HG03432 (cell line): ENCODE data around the gene PLLP.
"Not testable (repeated sequence)": the region's sequence is repeated elsewhere in the genome, so short reads cannot be mapped to it uniquely, and the experiment has no call there.

Source experiments
- ATAC-seq: cut with Tn5 transposase; IDR thresholded peaks from one replicate; pipeline ENCODE4 v1.9.1; 2021; ENCODE audit warnings: mild to moderate bottlenecking, moderate library complexity; ENCODE audit not compliant: unreplicated experiment

The PLLP gene

DNA sequence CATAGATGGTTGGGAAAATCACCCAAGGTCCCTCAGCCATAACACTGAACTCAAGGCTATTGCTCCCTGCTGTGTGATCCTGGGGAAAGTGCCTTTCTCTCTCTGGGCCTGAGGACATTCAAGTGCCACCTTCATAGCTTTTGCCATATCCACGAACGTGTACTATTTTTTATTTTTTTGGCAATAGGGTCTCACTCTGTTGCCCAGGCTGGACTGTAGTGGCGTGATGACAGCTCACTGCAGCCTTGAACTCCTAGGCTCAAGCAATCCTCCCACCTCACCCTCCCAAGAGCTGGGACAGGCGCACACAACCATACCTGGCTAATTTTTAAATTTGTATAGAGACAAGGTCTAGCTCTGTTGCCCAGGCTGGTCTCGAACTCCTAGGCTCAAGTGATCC is 10.6 kb downstream of the PLLP start:
- ATAC-seq: no peak

DNA sequence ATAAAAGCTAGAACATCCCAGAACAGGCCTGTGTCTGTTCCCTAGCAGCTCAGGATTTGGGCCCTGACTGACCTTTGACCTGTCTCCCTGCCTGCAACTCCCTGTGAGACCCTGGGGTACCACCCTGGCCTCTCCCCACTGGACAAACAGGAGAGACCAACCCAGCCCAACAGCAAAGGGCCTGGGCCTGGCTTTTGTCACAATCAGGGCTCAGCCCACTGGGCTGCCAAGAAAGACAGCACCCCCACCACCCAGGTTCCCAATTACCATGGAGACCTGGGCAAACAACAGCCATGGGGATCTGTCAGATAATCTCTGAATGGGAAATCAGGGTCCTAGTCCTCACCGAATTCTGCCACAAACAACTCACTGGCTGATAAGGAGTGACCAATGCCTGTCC is 11.1 kb downstream of the PLLP start:
- ATAC-seq: no peak

DNA sequence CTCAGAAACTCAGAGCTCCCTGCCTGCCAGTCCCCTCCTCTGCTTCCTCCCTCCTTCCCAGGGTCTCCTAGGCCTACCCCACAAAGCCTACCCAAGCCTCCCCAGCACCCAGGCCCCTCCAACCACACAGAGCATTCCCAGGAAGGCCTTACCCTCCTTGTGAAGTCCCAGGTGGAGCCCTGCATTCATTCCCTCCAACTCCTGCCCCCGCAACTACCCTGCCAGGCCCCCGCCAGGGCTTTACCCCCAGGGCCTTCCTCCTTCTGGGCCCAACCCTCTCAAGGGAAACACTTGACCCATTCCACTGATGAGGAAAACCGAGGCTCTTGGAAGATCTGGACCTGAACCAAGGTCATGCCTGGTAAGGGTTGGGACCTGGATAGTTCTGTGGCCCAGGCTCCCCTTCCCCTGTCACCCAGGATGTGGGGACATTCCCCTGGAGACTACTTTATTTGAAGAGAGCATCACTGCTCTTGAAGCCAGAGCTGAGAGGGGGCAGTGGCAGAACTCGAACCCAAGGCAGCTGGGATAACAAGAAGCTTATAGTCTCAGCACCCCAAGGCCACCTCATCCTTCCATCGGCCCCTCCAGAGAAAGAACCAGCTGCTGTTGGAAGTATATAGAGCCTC is 12.5 kb downstream of the PLLP start:
- ATAC-seq: no peak

DNA sequence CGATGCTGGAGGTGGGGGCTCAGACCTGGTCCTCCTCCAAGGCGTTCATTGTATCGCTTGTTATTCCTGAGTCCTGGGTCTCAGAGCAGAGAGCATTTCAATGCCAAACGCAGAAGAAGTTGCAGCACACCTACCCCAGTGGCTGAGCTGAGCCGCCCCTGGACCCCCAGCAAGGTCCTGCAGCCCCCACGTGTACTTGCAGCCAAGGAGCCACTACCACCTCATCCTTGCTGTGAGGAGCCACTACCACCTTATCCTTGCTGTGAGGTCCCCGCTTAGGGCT is 13.5 kb downstream of the PLLP start:
- no peak for ATAC-seq

DNA sequence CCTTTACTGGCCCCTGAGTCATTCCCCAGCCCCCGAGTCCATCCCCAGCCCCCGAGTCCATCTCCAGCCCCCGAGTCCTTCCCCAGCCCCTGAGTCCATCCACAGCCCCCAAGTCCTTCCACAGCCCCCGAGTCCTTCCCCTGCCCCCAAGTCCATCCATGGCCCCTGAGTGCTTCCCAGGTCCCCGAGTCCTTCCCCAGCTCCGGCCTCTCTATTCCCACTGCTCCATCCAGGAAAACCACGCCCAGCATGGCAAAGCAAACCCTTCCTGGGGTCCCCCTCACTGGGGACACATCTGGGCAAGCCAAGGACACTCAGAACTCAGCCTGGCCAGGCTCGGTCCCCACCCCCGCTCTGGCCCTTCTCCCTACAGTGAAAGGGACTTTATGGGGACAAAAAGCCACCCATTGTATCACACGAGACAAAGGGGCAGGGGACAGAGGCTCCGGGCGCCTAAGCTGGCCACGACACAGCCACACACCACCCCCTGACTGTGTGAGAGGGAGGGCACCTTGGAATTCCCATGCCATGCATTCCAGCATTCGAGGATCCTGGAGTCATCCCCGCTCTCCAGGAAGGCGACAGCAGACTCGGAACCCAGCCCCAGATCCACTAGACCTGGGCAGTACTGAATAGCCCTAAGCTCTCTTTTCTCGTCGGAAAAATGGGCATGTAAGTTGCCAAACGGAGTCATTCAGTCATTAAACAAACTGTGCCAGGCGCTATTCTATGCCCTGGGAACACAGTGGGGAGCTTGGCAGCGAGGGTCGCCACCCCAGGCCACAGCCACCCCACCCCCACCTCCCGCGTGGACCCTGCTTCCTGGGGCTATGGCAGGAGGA is 14.0 kb downstream of the PLLP start:
- no peak for ATAC-seq

DNA sequence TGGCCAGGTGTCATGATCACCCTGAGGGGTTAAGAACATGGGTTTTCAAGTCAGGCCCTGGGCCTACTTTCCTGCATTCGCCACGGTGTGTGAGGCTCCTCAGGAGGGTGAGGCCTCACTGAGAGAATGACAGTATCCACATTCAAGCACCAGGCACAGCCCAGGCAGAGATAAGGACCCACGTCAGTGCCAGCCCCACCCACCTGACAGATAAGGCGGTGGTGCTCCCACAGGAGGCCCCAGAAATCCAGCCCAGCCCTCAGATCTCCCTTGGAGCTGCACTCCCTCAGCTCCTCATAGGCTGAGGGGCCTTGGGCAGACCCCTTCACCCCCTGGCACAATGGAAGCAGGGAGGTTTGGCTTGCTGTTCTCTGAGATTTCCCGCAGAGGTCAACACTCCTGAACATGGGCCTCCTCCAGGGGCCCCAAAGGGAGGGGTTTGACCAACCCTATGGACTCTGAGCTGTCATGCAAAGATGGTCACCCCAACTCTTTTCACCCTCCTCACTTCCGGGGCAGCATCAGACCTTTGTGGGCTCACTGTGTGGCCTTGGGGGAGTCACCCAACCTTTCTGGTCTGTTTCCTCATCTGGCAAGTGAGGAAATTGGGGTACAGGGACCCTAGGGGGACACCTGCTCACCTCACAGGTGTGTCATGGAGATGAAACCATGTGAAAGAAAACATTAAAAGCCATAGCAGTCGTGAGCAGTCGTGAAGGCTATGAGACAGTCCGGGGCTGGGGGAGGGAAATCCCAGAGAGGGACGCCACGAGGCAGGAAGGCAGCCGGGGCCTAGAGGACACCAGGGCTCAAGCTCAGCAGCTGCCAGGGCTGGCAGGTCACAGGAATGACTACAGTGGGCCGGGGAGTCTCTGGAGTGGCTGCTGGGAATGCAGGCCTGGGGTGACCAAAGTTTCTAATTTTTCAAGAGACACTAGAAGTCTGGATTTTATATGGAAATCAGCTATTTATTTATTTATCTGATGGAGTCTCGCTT is 15.4 kb downstream of the PLLP start:
- ATAC-seq: no peak

DNA sequence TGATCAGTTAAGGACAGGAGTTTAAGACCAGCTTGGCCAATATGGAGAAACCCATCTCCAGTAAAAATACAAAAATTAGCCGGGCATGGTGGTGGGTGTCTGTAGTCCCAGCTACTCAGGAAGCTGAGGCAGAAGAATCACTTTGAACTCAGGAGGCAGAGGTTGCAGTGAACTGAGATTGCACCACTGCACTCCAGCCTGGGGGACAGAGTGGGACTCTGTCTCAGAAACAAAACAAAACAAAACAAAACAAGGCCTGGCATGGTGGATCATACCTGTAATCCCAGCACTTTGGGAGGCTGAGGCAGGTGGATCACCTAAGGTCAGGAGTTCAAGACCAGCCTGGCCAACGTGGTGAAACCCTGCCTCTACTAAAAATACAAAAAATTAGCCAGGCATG is 17.1 kb downstream of the PLLP start:
- ATAC-seq: not testable (repeated sequence)

DNA sequence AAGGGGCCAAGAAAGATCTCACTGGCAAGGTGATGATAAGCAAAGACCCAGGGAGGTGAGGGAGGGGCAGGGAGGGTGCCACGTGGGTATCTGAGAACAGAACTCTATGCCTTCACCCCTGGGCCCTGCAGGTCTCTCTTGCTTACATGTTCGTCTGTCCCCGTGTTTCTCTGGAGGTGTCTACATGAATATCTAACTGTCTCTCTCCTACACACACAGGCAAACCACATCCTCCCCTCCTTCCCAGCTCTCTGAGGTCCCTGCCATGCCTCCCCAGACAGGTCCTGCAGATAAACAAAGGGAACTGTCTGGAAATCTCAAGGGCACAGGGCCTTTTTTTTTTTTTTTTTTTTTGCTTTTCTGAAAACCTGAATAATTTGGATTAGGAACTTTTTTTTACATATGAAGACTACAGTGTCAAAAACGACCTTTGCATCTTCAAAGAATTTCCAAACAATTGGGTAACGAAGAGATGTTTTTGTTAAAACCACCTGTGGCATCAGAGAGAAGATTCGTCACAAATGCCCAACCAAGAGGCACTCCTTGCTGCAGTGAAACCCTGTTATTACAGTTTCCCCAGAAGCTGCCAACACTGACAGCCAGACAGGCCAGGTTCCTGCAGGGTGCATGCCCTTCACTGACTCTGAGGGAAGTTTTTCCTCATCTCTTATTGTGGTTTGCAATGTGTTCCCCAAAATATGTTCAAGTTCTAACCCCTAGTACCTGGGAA is 17.8 kb downstream of the PLLP start:
- ATAC-seq: no peak

DNA sequence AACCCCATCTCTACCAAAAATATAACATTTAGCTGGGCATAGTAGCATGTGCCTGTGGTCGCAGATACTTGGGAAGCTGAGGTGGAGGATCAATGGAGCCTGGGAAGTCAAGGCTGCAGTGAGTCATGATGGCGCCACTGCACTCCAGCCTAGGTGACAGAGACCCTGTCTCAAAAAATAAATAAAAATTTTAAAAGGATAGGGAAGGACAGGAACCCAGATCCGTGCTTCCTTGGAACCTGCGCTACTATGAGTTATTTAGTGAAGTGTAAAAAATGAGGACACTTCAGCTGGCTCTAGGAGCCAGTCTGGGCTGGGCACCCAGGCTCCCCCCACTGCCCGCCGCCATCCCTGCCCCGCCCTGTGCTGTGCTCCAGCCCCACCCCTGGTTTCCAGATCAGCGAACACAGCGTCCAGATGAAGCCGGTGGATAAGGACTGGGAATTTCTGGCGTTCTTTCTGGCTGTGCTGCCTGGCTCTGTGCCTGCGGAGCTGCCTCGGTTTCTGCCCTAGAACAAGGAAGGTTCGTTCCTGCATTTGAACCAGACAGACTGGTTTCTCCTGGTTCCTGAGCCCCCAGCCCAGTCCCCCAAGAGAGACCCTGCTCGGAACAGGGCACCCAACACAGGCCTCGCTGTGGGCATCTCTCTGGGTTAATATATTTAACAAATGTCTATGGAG is 18.5 kb downstream of the PLLP start:
- ATAC-seq: no peak

DNA sequence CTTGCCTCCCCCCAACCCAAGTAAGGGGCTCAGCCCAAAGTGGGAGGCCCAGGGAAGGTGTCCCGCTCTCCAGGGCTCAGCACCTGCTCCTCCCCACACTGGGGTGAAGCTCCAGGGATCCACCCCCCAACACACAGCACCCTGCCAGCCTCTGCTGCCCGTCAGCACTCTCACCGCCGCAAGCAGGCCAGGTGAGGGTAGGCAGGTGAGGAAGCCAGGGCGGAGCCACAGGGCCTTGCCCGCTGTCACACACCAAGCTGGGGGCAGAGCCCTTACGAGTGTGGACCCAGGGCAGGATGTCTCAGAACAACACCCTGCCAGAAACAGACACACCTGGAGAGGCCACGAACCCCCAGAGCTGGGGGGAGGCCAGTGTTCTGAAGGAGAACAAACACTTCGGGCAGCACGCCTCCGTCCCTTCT is 19.5 kb downstream of the PLLP start:
- ATAC-seq: no peak

DNA sequence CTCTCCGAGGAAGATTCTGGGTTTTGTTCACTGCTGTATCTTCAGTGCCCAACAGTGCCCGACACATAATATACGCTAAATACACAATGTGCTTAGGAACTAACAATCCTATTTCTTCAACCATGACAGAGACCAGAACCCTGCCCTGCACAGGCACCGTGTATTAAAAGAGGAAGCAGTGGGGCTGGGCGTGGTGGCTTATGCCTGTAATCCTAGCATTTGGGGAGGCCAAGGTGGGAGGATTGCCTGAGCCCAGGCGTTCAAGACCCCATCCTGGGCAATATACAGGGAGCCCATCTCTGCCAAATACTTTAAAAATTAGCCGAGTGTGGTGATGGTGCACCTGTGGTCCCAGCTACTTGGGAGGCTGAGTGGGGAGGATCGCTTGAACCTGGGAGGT is 20.1 kb downstream of the PLLP start:
- no peak for ATAC-seq

DNA sequence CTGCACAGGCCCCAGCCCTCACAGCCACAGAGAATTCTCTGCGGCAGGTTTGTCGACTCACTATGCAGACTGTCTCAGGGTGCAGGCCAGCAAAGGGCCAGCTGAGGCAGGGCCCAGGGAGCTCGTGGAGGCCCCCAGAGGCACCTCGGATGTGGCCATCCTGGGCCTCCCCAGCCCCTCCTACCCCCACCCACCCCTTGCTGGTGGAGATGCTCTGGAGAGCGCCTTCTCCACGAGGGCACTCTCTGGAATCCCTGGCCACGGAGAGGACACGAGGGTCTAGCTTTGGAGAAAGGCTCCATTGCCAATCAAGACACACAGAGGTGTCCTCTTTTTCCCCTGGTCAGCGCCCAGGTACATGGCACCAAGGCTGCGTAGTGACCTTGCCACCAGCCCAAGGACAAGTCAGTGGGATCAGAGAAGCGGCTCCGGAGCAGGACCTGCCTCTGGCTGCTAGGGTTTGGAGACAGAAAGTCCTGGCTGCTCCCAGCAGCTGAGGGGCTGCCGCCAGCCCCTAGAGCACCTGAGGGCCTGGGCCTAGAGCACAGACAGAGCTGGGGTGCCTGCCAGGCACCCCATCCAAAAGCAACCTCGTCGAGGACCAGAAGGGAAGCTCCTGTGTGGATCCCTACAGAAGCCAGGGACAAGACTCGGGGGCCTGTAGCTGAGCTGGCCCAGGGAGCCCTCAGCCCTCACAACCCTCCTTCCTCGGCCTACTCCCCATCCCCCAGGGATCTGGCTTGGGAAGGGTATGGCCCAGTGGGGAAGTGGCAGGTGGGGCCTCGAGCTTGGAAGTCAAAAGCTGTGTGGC is 20.7 kb downstream of the PLLP start:
- ATAC-seq: no peak

DNA sequence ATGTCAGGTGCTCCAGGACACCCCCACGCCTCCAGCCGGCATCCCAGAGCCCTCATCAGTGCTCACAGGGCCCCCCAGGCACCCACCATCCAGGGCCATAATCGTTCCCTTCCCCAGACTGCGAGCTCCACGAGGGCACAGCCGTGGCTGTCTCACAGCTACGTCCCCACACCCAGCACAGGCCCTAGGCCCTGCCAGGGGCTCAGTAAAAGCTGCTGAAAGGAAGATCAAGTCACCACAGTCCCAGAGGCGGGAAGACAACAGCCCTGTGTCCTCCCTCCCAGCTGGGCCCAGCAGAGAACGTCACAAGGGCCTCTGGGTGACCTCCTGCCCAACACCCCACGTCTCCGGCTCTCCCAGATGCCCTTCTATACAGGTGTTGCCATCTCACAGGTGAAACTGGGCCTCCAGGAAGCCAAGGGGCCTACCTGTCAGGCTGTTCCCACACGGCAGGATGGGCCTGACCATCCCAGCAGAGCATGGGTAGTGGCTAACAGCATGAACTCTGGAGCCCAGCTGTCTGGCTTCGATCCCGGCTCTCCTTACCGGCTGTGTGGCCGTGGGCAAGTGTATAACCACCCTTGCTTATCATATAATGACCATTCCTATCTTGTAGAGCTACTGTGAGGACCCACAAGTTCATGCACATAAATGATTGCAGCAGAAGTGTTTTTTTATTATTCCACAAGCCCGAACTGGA is 21.5 kb downstream of the PLLP start:
- no peak for ATAC-seq

DNA sequence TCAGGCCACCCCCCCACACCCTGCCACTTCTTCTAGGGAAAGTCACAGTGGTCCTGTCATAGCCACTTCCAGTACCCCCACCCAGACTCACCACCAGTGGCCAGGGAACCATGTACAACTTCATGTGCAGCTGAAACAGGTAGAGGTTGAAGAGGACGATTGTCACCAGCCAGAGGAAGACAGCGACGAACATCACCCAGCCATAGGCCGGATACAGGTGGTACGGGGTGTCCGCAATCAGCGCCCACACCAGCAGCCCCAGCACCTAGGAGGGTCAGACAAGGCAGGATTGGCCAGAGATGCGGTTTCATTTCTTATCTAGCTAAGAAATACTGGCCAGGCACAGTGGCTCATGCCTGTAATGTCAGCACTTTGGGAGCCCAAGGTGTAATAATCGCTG is 22.7 kb downstream of the PLLP start:
- ATAC-seq: no peak

DNA sequence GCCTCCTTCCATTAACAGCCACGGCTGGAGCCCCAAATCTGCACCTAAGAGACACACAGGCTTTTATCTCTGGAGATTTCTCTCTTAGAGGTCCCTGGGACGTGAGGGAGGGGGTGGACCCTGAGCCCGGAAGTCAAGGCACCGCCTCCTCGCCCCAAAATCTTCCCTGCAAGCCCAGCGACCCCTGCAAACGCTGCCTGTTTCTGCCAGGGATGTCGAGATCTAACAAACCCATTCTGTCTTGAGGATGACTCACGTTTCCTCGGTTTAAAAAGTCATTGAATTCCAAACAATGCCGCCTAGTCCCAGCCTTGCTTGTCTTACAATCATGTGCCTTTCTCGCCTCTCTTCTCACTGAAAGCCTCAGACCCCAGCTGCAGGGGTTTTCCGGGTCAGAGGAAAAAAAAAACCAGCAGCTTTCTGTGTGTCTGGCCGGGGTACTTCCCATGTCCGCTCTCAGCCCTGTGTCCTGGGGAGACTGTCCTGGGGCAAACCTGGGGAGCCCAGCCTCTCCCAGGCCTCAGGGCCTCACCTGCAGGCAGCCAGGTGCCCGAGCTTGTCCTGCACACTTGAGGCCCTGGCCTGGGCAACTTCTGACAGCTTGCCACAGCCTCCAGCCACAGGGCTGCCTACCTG is 24.1 kb downstream of the PLLP start:
- ATAC-seq: peak; percentile 49

DNA sequence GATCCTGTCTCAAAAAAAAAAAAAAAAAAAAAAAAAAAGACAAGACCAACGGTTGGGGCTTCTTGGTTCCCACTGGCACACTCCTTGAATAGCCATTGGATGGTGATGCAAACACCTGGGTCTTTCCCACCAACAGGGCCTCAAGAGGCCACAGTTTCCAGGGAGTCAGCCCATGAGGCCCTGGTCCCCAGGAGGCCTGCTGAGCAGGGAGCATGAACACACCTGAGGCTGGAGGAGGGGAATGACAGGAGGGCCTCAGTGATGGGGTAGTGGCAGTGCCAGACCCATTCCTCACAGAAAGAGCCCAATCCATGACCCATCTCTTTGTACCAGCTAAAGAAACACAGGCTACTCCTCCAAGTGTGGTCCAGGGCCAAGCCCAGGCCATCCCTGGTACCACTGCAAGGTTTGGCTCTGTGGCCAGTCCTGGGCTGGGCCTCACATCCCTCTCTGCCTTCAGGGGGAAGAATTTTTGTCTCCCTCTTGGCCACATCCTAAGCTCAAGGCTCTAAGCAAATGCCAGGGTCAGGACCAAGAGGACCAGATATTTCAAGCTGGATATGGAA is 25.5 kb downstream of the PLLP start:
- ATAC-seq: no peak

DNA sequence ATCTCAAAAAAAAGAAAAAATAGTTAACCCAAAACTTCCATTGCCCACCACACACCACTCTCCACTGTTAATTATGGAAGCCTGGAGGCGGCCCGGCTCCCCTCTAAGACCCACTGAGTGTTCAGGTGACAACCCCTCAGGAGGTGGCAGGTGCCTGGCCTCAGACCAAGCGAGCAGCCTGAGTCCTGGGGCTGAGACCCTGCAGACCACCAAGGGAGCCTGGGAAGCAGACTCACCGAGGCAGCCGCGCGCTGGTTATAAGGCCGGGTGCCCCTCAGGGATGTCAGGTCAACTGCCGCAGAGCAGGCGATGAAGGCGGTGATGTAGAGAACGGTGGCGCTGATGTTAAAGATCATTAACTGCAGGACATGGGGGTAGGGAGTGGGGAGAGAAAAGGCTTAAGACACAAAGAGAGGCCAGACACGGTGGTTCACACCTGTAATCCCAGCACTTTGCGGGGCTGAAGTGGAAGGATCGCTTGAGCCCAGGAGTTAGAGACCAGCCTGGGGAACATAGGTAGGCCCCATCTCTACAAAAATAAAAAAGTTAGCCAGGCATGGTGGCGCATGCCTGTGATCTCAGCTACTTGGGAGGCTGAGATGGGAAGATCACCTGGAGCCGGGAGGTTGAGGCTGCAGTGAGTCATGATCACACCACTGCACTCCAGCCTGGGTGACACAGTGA is 26.1 kb downstream of the PLLP start:
- no peak for ATAC-seq
